Lower leg skin (tissue), 4 donors: ENCODE data around the gene PACRG. TPM values are rescaled to one million over a fixed set of nuclear protein-coding genes. Genes with fewer than 3 reads are reported as not detected.

ENCODE experiments used
- DNase-seq, 2 donors: peaks; one replicate each; pipeline ENCODE4 v3.0.0-alpha.2; 2019; ENCODE audit warnings: low spot score in 2 of 2
- H3K4me3 ChIP-seq: fragments of 200-600 bp; sonication (generic); 2 replicates; pipeline ENCODE4 v1.5.1; 2017; ENCODE audit warnings: mild to moderate bottlenecking, low read depth; ENCODE audit not compliant: poor library complexity, severe bottlenecking
- POLR2A ChIP-seq, 2 donors: fragments of 450-650 bp; IDR thresholded peaks; one replicate each; pipeline ENCODE4 v1.6.1; 2016 to 2017; ENCODE audit warnings: antibody characterized with exemption in 2 of 2, mild to moderate bottlenecking in 1 of 2, moderate library complexity in 1 of 2
- WGBS, 2 donors: methylation state at CpG; one replicate each; pipeline ENCODE4 v1.1.5; 2018; 5-methylcytosine and 5-hydroxymethylcytosine counted together
- intact Hi-C: fragments of 100-400 bp; cut with DNase I; formaldehyde crosslinking; loops from one replicate; pipeline ENCODE4 v1.15.0; 2023; ENCODE audit warnings: low total_unique reads
- total RNA-seq, 4 donors: library from RNA; depleted of rRNA; stranded (reverse); fragments of >200 nt; gene quantifications; one replicate each; pipeline ENCODE4 v1.1.0, GENCODE V29; 2016
- TF ChIP-seq, protein P1 (sequence below), 3 donors: fragments of 450-650 bp; IDR thresholded peaks; one replicate each; pipeline ENCODE4 v1.5.1; 2016; ENCODE audit warnings: antibody characterized with exemption in 3 of 3, mild to moderate bottlenecking in 3 of 3, moderate library complexity in 2 of 3

PACRG gene
- total RNA-seq, 4 donors from 2014 or later, result 0.38 to 3.9 (median 3.4) TPM; not detected in 1

DNA sequence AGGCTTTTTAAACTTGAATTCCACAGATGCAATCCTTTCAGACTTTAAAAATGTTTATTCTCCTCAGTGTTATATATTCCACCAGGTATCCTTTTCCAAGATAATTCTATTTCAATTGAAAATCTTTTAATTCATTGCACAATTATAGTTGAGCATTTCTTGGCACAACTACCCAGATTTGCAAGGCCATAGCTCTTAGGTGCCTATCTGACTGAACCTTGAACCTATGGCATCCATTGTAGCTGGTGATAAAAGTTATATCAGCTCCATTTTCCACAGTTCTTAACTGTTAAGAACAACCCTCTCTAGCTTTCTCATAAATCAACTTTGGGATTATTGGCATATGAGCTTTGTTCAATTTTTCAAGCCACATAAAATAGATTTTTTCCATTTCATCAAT lies 42.4 kb downstream of the PACRG start:
- H3K4me3 ChIP-seq, result no peak overlapping the region
- no peak for DNase-seq
- TF ChIP-seq POLR2A (IDR thresholded peaks at IDR 0.05), result no peak
- TF ChIP-seq, protein P1, sequence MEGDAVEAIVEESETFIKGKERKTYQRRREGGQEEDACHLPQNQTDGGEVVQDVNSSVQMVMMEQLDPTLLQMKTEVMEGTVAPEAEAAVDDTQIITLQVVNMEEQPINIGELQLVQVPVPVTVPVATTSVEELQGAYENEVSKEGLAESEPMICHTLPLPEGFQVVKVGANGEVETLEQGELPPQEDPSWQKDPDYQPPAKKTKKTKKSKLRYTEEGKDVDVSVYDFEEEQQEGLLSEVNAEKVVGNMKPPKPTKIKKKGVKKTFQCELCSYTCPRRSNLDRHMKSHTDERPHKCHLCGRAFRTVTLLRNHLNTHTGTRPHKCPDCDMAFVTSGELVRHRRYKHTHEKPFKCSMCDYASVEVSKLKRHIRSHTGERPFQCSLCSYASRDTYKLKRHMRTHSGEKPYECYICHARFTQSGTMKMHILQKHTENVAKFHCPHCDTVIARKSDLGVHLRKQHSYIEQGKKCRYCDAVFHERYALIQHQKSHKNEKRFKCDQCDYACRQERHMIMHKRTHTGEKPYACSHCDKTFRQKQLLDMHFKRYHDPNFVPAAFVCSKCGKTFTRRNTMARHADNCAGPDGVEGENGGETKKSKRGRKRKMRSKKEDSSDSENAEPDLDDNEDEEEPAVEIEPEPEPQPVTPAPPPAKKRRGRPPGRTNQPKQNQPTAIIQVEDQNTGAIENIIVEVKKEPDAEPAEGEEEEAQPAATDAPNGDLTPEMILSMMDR (IDR thresholded peaks at IDR 0.05), result no peak
- intact Hi-C loops, result no loop called here

DNA sequence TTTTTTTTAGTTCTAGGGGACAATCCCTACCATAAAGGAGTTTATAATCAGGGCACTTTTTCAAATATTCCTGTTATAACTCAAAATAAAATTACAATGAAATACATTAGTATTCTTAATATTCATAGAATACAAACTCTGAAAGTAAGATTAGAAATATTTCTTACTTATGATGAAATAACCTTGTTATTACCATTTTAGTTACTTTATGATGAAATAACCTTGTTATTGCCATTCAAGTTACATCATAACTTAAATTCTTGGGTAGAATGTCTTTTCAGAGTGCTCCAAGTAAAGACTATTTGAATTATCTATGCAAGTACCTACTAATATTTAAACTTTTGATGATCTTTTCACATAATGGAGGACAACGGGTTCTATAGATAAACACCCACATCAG lies 43.2 kb downstream of the PACRG start:
- no peak for TF ChIP-seq POLR2A (IDR thresholded peaks at IDR 0.05)
- TF ChIP-seq, protein P1 (IDR thresholded peaks at IDR 0.05), result no peak
- intact Hi-C loops, result no loop called here
- no peak overlapping the region for H3K4me3 ChIP-seq
- no peak for DNase-seq
- WGBS, 2 donors, result 88 to 96% methylated on average over 1 of the region's 1 CpG

DNA sequence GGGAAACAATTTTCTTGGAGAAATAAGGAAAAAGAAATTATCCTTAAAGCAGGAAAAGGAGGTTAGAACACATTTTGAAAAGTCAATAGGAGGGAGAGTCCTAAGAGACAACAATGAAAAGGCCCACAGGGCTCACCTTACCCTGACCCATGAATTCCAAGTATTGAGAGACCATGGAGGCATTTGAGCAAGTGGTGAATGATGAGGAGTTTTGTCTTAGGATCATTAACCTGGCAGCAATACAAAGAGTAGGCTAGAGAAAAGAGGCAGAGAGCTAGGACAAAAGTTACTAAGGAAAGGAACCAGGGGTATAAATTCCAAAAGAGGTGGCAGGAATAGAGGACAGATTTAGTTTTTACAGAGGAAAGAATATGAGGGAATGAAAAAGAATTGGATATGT lies 44.7 kb downstream of the PACRG start:
- no peak for TF ChIP-seq POLR2A (IDR thresholded peaks at IDR 0.05)
- TF ChIP-seq, protein P1 (IDR thresholded peaks at IDR 0.05), result no peak
- no peak overlapping the region for H3K4me3 ChIP-seq
- no peak for DNase-seq
- intact Hi-C loops, result no loop called here

DNA sequence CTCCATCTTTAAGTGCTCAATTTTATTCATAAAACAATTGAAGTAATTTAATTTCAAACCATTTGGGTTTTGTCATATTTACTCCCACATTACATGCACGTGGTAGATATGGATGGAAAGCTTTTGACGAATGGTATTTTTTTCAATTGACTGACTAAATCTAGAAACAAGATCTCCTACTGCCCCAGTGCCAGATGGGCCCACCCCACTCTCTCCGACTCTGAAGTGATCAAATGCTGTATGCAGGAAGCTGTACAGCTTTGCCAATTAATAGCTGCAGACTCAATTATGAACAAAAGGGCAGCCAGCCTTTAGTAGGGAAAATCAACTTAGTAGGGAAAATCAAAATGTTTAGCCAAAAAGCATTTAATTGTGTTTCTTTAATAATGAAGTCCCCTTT lies 46.2 kb downstream of the PACRG start:
- TF ChIP-seq POLR2A (IDR thresholded peaks at IDR 0.05), result no peak
- TF ChIP-seq, protein P1 (IDR thresholded peaks at IDR 0.05), result no peak
- intact Hi-C loops, result no loop called here
- WGBS, 2 donors, result 79 to 81% methylated on average over 3 of the region's 3 CpGs
- no peak overlapping the region for H3K4me3 ChIP-seq
- DNase-seq, result no peak

DNA sequence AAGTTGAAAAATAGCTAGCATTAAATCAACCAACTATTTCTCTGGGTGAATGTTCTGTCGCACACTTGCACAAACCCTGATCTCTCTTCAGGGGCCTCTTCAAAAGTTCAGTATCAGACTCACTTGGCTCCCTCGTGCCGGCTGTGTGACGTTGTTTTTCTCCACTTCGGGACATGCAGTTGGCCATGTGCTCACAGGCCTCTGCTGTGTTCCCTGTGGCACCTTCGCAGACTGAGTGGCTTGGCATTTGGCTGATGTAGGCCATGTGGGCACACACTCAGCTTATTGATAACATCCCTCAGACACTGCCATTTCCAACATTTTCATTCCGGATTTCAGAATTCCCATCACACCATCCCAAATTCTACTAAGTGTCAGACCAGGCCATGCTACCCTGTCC lies 49.3 kb downstream of the PACRG start:
- 86 to 88% methylated on average over 7 of the region's 7 CpGs for WGBS, 2 donors
- DNase-seq, result no peak
- intact Hi-C loops, result no loop called here
- TF ChIP-seq POLR2A (IDR thresholded peaks at IDR 0.05), result no peak
- TF ChIP-seq, protein P1 (IDR thresholded peaks at IDR 0.05), result no peak
- H3K4me3 ChIP-seq, result no peak overlapping the region

DNA sequence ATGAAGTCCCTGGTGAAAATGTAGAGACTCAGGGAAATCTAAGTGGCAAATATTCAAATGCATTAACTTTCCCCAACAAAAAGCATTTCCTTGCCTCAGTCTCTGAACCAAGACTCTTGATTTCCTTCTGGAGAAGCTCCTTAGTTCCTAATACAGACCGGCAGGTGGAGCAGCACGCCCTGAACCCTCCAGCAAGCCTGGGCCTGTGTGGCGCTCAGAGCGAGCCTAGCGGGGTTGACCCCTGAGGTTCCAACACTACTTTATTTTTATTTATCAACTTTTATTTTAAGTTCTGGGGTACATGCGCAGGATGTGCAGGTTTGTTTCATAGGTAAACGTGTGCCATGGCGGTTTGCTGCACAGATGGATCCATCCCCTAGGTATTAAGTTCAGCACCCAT lies 50.8 kb downstream of the PACRG start:
- no peak for DNase-seq

More for the DNA sequence above, 50.8 kb downstream of the PACRG start:
- H3K4me3 ChIP-seq, result no peak overlapping the region
- TF ChIP-seq POLR2A (IDR thresholded peaks at IDR 0.05), result no peak
- TF ChIP-seq, protein P1 (IDR thresholded peaks at IDR 0.05), result no peak
- intact Hi-C loops, result no loop called here
- WGBS, 2 donors, result 95 to 98% methylated on average over 8 of the region's 8 CpGs
